Fibroblast of lung (primary cell): ENCODE measurements around the gene ITGB3.

Source experiments
- EZH2 ChIP-seq: IDR thresholded peaks from 2 replicates; pipeline ENCODE4 v1.5.1; 2012; ENCODE audit warnings: low read length, control low read depth, mild to moderate bottlenecking; ENCODE audit errors: missing control alignments
- TF ChIP-seq, protein P1 (sequence below), 2 donors: IDR thresholded peaks in 1 of 2; conservative IDR thresholded peaks in 1 of 2; 1 replicate in 1 of 2; 2 replicates in 1 of 2; pipeline ENCODE4 v1.5.1; 2011 to 2012; ENCODE audit warnings: low read length in 2 of 2, control low read depth in 1 of 2, inconsistent platforms in 1 of 2, low read depth in 1 of 2, mild to moderate bottlenecking in 1 of 2

DNA sequence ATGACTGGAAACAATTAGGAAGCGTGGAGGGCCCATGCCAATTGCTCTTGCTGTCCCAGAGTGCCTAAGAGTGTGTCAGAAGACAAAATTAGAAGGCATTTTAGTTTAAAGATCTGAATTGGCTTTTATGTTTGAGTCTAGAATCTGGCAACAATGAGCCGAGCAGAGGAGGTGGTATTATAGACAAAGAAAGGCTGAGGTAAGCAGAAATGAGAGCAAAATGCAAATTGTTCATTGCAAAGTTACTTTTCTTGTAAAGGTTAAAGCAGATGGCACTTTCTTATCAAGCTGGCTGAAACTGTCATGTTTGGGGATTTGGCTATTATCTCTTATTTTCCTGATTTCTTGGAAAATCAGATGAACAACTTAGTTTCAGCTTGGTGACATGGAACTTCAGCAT is 41.2 kb upstream of the ITGB3 start:
- TF ChIP-seq, protein P1, sequence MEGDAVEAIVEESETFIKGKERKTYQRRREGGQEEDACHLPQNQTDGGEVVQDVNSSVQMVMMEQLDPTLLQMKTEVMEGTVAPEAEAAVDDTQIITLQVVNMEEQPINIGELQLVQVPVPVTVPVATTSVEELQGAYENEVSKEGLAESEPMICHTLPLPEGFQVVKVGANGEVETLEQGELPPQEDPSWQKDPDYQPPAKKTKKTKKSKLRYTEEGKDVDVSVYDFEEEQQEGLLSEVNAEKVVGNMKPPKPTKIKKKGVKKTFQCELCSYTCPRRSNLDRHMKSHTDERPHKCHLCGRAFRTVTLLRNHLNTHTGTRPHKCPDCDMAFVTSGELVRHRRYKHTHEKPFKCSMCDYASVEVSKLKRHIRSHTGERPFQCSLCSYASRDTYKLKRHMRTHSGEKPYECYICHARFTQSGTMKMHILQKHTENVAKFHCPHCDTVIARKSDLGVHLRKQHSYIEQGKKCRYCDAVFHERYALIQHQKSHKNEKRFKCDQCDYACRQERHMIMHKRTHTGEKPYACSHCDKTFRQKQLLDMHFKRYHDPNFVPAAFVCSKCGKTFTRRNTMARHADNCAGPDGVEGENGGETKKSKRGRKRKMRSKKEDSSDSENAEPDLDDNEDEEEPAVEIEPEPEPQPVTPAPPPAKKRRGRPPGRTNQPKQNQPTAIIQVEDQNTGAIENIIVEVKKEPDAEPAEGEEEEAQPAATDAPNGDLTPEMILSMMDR (conservative IDR thresholded peaks at IDR 0.05 in 1 of 2, IDR thresholded peaks at IDR 0.05 in 1 of 2; ENCODE audit: low read depth in 1 of 2, low read length in 2 of 2) = no peak
- TF ChIP-seq EZH2 = no peak
